ENCODE measurements around the gene CABCOCO1.

CABCOCO1 gene

GRCh38 chr10:61642150-61642571 is 20.6 kb upstream of the CABCOCO1 start:
- Histone ChIP-seq H2AFZ (ENCODE audit: low read length, unreplicated experiment) (peak overlapping the region; percentile 41), H3K27ac (ENCODE audit: low read depth, low read length) (peak overlapping the region; percentile 55; the same call in 1 of the 2 replicates), H3K36me3 (ENCODE audit: insufficient read depth, low read length) (no peaks in the 10 kb centered on the region), H3K4me3 (ENCODE audit: low read depth, low read length) (peak overlapping the region; percentile 41), H3K79me2 (ENCODE audit: control insufficient read depth, insufficient read depth, low read length, unreplicated experiment) (no peaks in the 10 kb centered on the region), H3K4me1 (ENCODE audit: control insufficient read depth, insufficient read depth, low read length, unreplicated experiment) (peaks cover 17% of the 10 kb centered on the region), H3K27me3 (ENCODE audit: insufficient read depth, low read length) (no peaks in the 10 kb centered on the region)

DNA sequence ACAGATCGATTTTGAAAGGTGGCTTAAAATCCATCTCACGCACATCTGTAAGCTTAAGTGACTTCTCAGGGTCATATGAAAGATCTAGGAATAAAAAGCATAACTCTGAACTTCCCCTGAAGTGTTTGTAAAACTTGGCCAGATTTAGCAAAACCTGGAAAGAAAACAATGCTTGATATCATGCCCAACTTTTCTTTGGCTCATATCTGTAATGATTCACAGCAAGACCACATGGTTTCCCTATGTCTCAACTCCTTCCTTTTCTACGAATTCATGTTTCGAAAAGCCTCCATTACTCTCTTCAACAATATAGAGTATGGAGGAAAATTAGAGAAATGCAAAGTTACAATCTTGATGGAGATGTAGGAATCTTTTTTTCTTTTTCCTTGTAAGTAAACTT is 20.1 kb upstream of the CABCOCO1 start:
- peaks cover 17% of the 10 kb centered on the region for H3K4me1 ChIP-seq (ENCODE audit: control insufficient read depth, insufficient read depth, low read length, unreplicated experiment)
- H2AFZ ChIP-seq (ENCODE audit: low read length, unreplicated experiment) = peak overlapping the region; percentile 41
- no peaks in the 10 kb centered on the region for H3K79me2 ChIP-seq (ENCODE audit: control insufficient read depth, insufficient read depth, low read length, unreplicated experiment)
- peak overlapping the region; percentile 55 for H3K27ac ChIP-seq (ENCODE audit: low read depth, low read length)
- no peaks in the 10 kb centered on the region for H3K36me3 ChIP-seq (ENCODE audit: insufficient read depth, low read length)
- H3K27me3 ChIP-seq (ENCODE audit: insufficient read depth, low read length) = no peaks in the 10 kb centered on the region
- H3K4me3 ChIP-seq (ENCODE audit: low read depth, low read length) = peak overlapping the region; percentile 41

DNA sequence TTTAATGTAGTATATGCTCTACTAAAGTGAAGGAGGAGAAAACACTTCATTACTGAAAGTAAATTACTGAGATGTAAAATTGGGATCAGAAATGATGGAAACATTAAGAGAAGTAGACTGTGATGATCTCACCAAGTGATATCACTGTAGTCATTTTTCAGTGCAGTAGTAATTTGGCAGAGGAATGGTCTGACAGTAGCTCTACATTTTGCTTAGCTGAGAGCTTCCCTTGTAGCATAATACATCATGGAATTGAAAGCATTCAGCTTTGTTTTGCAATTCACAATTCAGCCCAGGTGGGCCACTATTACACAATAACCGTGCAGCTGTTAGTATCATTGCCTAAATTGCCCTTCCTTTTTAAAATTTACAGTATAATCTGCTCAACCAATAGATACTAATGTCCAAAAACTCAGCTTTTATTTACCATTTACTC is 19.4 kb upstream of the CABCOCO1 start:
- Histone ChIP-seq H3K27ac (ENCODE audit: low read depth, low read length) (peak overlapping the region; percentile 55), H3K36me3 (ENCODE audit: insufficient read depth, low read length) (no peaks in the 10 kb centered on the region), H3K79me2 (ENCODE audit: control insufficient read depth, insufficient read depth, low read length, unreplicated experiment) (no peaks in the 10 kb centered on the region), H3K27me3 (ENCODE audit: insufficient read depth, low read length) (no peaks in the 10 kb centered on the region), H2AFZ (ENCODE audit: low read length, unreplicated experiment) (peak overlapping the region; percentile 41), H3K4me3 (ENCODE audit: low read depth, low read length) (peak overlapping the region; percentile 41; the same call in 1 of the 2 replicates), H3K4me1 (ENCODE audit: control insufficient read depth, insufficient read depth, low read length, unreplicated experiment) (peaks cover 17% of the 10 kb centered on the region)

DNA sequence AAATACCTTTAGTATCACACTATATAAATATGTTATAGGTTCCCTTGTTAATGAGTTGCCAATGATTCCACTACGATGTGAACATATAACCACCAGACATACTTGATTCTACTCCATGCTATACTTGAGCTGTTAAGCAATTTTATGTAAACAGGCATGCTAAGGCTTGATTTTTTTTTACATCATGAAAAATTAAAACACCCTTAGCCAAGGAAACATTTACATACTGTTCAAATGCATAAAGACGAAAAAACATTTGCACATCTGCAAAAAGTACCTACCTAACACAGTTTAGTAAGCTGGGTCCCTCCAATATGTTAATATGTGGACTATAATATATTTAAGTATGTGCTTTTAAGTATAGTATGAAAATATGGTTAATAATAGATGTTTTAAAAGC is 9.0 kb upstream of the CABCOCO1 start:
- no peak overlapping the region for H2AFZ ChIP-seq (ENCODE audit: low read length, unreplicated experiment)

DNA sequence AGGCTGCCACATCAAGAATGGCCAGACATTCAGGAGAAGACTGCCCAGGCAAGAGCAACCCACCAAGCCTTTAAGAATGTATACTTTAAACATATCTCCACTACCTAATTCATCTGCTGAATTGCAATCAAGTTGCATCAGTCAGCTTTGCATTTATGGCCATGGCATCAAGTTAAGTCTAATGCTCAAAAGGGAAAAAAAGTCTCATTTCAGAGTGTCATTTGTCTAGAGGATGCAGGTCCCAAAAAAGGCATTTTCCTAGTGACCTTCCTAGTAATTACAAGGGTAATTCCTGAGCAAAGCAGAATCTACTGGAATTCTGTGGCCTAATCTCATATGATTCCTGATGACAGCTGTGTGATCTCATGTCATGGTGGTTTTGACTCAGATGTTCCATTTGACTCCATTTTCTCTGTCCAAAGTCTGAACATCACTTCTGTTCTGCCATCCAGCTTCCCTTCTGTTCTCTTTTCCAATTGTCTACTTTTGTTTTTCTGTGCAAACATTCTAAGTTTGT is 7.3 kb upstream of the CABCOCO1 start:
- no peaks in the 10 kb centered on the region for H3K4me1 ChIP-seq (ENCODE audit: control insufficient read depth, insufficient read depth, low read length, unreplicated experiment)
- H3K27me3 ChIP-seq (ENCODE audit: insufficient read depth, low read length) = no peaks in the 10 kb centered on the region
- H3K36me3 ChIP-seq (ENCODE audit: insufficient read depth, low read length) = no peaks in the 10 kb centered on the region
- no peak overlapping the region for H2AFZ ChIP-seq (ENCODE audit: low read length, unreplicated experiment)
- H3K4me3 ChIP-seq (ENCODE audit: low read depth, low read length) = no peak overlapping the region
- H3K79me2 ChIP-seq (ENCODE audit: control insufficient read depth, insufficient read depth, low read length, unreplicated experiment) = no peaks in the 10 kb centered on the region
- no peak overlapping the region for H3K27ac ChIP-seq (ENCODE audit: low read depth, low read length)

More for the DNA sequence above, 9.0 kb upstream of the CABCOCO1 start:
- Histone ChIP-seq H3K27me3 (ENCODE audit: insufficient read depth, low read length) (no peaks in the 10 kb centered on the region), H3K36me3 (ENCODE audit: insufficient read depth, low read length) (no peaks in the 10 kb centered on the region), H3K4me1 (ENCODE audit: control insufficient read depth, insufficient read depth, low read length, unreplicated experiment) (no peaks in the 10 kb centered on the region), H3K4me3 (ENCODE audit: low read depth, low read length) (no peak overlapping the region), H3K79me2 (ENCODE audit: control insufficient read depth, insufficient read depth, low read length, unreplicated experiment) (no peaks in the 10 kb centered on the region), H3K27ac (ENCODE audit: low read depth, low read length) (no peak overlapping the region)

DNA sequence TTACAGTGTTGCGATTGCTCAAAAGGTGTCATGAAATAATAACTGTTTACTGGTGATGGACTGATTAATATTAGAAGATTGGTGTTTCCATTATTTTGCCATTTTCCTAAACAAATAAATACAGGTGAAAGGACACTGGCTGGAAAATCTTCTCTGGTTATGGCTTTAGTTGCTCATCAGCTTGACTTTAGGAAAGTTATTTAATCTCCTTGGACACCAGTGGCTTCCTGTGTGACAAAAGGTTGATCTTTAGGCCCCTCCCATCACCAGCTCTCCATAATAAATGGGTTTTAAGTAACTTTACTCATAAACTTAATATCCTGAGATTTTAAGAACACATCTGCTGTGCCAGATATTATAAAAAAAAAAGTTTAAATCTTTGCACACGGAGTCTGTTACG is 737 bp downstream of the CABCOCO1 start:
- peak overlapping the region; percentile 70 for H2AFZ ChIP-seq (ENCODE audit: low read length, unreplicated experiment)
- H3K79me2 ChIP-seq (ENCODE audit: control insufficient read depth, insufficient read depth, low read length, unreplicated experiment) = no peaks in the 10 kb centered on the region

DNA sequence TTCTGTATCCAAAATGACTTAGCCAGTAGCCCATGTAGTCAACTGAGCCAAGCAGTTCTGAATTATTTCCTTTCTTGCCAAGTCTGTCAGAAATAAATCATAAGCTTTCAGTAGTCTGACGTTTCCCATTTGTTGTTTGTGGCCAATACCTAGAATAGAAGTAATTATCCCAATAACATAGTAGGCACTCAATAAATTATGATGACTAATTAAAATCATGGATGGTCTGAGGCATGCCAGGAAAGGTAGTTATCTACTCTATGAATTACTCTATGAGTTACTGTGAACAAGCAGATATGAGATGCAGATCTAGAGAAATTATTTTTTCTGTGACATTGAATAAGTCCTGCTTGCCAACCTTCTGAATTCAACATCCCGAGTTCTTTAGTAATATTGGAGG is 2.3 kb downstream of the CABCOCO1 start:
- H3K79me2 ChIP-seq (ENCODE audit: control insufficient read depth, insufficient read depth, low read length, unreplicated experiment) = no peaks in the 10 kb centered on the region
- H3K4me1 ChIP-seq (ENCODE audit: control insufficient read depth, insufficient read depth, low read length, unreplicated experiment) = peaks cover 6% of the 10 kb centered on the region
- H2AFZ ChIP-seq (ENCODE audit: low read length, unreplicated experiment) = no peak overlapping the region
- no peak overlapping the region for H3K4me3 ChIP-seq (ENCODE audit: low read depth, low read length)
- H3K27ac ChIP-seq (ENCODE audit: low read depth, low read length) = no peak overlapping the region
- no peaks in the 10 kb centered on the region for H3K27me3 ChIP-seq (ENCODE audit: insufficient read depth, low read length)
- H3K36me3 ChIP-seq (ENCODE audit: insufficient read depth, low read length) = no peaks in the 10 kb centered on the region

More for the DNA sequence above, 737 bp downstream of the CABCOCO1 start:
- Histone ChIP-seq H3K4me3 (ENCODE audit: low read depth, low read length) (peak overlapping the region; percentile 81), H3K27ac (ENCODE audit: low read depth, low read length) (no peak overlapping the region), H3K4me1 (ENCODE audit: control insufficient read depth, insufficient read depth, low read length, unreplicated experiment) (peaks cover 6% of the 10 kb centered on the region), H3K27me3 (ENCODE audit: insufficient read depth, low read length) (no peaks in the 10 kb centered on the region), H3K36me3 (ENCODE audit: insufficient read depth, low read length) (no peaks in the 10 kb centered on the region)

DNA sequence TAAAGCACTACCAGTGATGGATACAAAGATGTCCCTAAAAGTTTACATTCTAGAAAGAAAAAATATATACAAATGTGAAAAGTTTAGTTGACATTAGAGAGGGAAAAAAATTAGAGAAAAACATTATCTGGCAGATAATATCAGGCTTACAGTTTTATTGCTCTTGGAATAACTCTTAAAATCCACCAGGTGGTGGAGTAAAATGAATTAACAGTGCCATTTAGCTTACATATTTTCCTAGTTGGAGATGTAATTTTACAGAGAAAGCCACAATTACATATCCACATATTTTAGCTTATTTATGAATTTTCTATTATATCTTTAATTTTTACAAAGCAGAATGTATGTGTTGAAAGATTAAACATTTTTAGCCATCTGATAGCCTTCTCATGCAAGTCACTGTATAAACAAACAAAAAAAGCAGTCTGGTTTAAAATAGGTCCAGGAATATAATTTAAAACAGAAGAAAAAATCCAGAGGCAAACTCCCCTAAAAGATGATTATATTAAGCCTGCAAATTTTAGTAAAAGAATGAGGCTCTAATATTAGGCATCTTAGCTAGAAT is 6.5 kb downstream of the CABCOCO1 start:
- no peak overlapping the region for H3K27ac ChIP-seq (ENCODE audit: low read depth, low read length)
- no peaks in the 10 kb centered on the region for H3K79me2 ChIP-seq (ENCODE audit: control insufficient read depth, insufficient read depth, low read length, unreplicated experiment)
- no peak overlapping the region for H2AFZ ChIP-seq (ENCODE audit: low read length, unreplicated experiment)
- H3K36me3 ChIP-seq (ENCODE audit: insufficient read depth, low read length) = no peaks in the 10 kb centered on the region
- H3K4me3 ChIP-seq (ENCODE audit: low read depth, low read length) = no peak overlapping the region
- no peaks in the 10 kb centered on the region for H3K4me1 ChIP-seq (ENCODE audit: control insufficient read depth, insufficient read depth, low read length, unreplicated experiment)
- no peaks in the 10 kb centered on the region for H3K27me3 ChIP-seq (ENCODE audit: insufficient read depth, low read length)

- H3K4me3 ChIP-seq (ENCODE audit: low read depth, low read length) = no peak overlapping the region
- H3K27ac ChIP-seq (ENCODE audit: low read depth, low read length) = no peak overlapping the region
- H3K4me1 ChIP-seq (ENCODE audit: control insufficient read depth, insufficient read depth, low read length, unreplicated experiment) = no peaks in the 10 kb centered on the region
- no peaks in the 10 kb centered on the region for H3K36me3 ChIP-seq (ENCODE audit: insufficient read depth, low read length)
- H2AFZ ChIP-seq (ENCODE audit: low read length, unreplicated experiment) = no peak overlapping the region
- H3K27me3 ChIP-seq (ENCODE audit: insufficient read depth, low read length) = no peaks in the 10 kb centered on the region
- no peaks in the 10 kb centered on the region for H3K79me2 ChIP-seq (ENCODE audit: control insufficient read depth, insufficient read depth, low read length, unreplicated experiment)
Measured at GRCh38 chr10:61669849-61670248, 7.1 kb downstream of the CABCOCO1 start.

GRCh38 chr10:61673360-61673759 is 10.6 kb downstream of the CABCOCO1 start:
- Histone ChIP-seq H2AFZ (ENCODE audit: low read length, unreplicated experiment) (no peak overlapping the region), H3K79me2 (ENCODE audit: control insufficient read depth, insufficient read depth, low read length, unreplicated experiment) (no peaks in the 10 kb centered on the region), H3K36me3 (ENCODE audit: insufficient read depth, low read length) (no peaks in the 10 kb centered on the region), H3K27ac (ENCODE audit: low read depth, low read length) (no peak overlapping the region), H3K27me3 (ENCODE audit: insufficient read depth, low read length) (no peaks in the 10 kb centered on the region), H3K4me3 (ENCODE audit: low read depth, low read length) (no peak overlapping the region), H3K4me1 (ENCODE audit: control insufficient read depth, insufficient read depth, low read length, unreplicated experiment) (no peaks in the 10 kb centered on the region)

- Histone ChIP-seq H3K27me3 (ENCODE audit: insufficient read depth, low read length) (no peaks in the 10 kb centered on the region), H3K36me3 (ENCODE audit: insufficient read depth, low read length) (no peaks in the 10 kb centered on the region), H3K4me1 (ENCODE audit: control insufficient read depth, insufficient read depth, low read length, unreplicated experiment) (no peaks in the 10 kb centered on the region), H3K4me3 (ENCODE audit: low read depth, low read length) (no peak overlapping the region), H3K79me2 (ENCODE audit: control insufficient read depth, insufficient read depth, low read length, unreplicated experiment) (no peaks in the 10 kb centered on the region), H2AFZ (ENCODE audit: low read length, unreplicated experiment) (no peak overlapping the region), H3K27ac (ENCODE audit: low read depth, low read length) (no peak overlapping the region)
Measured at GRCh38 chr10:61682323-61682722, 19.6 kb downstream of the CABCOCO1 start.
